ENCODE data around the gene CCDC110.

GRCh38 chr4:185481401-185481800, 9.9 kb upstream of the CCDC110 start:
- TF ChIP-seq EZH2 (conservative IDR thresholded peaks at IDR 0.05; ENCODE audit: low read depth, low read length), result no peak
- no peak for TF ChIP-seq EP300 (IDR thresholded peaks at IDR 0.05; ENCODE audit: low read depth in 2 of 2, low read length in 2 of 2)
- TF ChIP-seq EP300 (CRISPR knock-in tag; IDR thresholded peaks at IDR 0.05; ENCODE audit: borderline replicate concordance), result no peak
- no peak for TF ChIP-seq RFX3 (CRISPR knock-in tag; IDR thresholded peaks at IDR 0.05)
- TF ChIP-seq CAMTA2 (CRISPR knock-in tag; IDR thresholded peaks at IDR 0.05; ENCODE audit: borderline replicate concordance), result no peak
- no peak for TF ChIP-seq ZNF431 (CRISPR knock-in tag; IDR thresholded peaks at IDR 0.05; ENCODE audit: borderline replicate concordance, low read depth)
- TF ChIP-seq NRL (CRISPR knock-in tag; IDR thresholded peaks at IDR 0.05; ENCODE audit: borderline replicate concordance), result no peak
- no peak for TF ChIP-seq CTCF (CRISPR knock-in tag; IDR thresholded peaks at IDR 0.05)
- no peak for TF ChIP-seq ZNF574 (CRISPR knock-in tag; IDR thresholded peaks at IDR 0.05)
